Liver (tissue), 9 donors: ENCODE results near the gene AMER1. TPM values are rescaled to one million over a fixed set of nuclear protein-coding genes. Genes with fewer than 3 reads are reported as not detected.

ENCODE experiments used
- DNase-seq: peaks from one replicate; pipeline ENCODE4 v3.0.0-alpha.2; 2017; ENCODE audit warnings: low spot score
- H3K27ac ChIP-seq, 2 donors: one replicate each; pipeline ENCODE4 v1.7.0; 2013; ENCODE audit warnings: inconsistent platforms in 2 of 2, low read length in 2 of 2, control low read depth in 1 of 2, low read depth in 1 of 2, mild to moderate bottlenecking in 1 of 2
- H3K27me3 ChIP-seq, 4 donors: one replicate each; pipeline versions ENCODE4 v1.6.1 to v1.7.0; 2013; ENCODE audit warnings: low read length in 3 of 4, inconsistent platforms in 1 of 4, mild to moderate bottlenecking in 1 of 4, moderate library complexity in 1 of 4; ENCODE audit not compliant: control insufficient read depth in 4 of 4, insufficient read depth in 4 of 4
- H3K36me3 ChIP-seq, 4 donors: one replicate each; pipeline versions ENCODE4 v1.6.1 to v1.7.0; 2013; ENCODE audit warnings: low read length in 3 of 4, mild to moderate bottlenecking in 3 of 4, low read depth in 1 of 4, moderate library complexity in 1 of 4; ENCODE audit not compliant: control insufficient read depth in 4 of 4, insufficient read depth in 3 of 4
- H3K4me1 ChIP-seq, 4 donors: one replicate each; pipeline versions ENCODE4 v1.6.1 to v1.7.0; 2013; ENCODE audit warnings: low read length in 3 of 4, mild to moderate bottlenecking in 3 of 4, moderate library complexity in 1 of 4; ENCODE audit not compliant: control insufficient read depth in 4 of 4, insufficient read depth in 4 of 4
- H3K4me3 ChIP-seq, 3 donors: one replicate each; pipeline versions ENCODE4 v1.6.1 to v1.7.0; 2013; ENCODE audit warnings: low read length in 3 of 3, control low read depth in 1 of 3, low read depth in 1 of 3, mild to moderate bottlenecking in 1 of 3
- H3K9ac ChIP-seq, 2 donors: one replicate each; pipeline ENCODE4 v1.7.0; 2013; ENCODE audit warnings: low read length in 2 of 2, mild to moderate bottlenecking in 2 of 2, moderate library complexity in 2 of 2, control low read depth in 1 of 2, low read depth in 1 of 2
- H3K9me3 ChIP-seq, 4 donors: one replicate each; pipeline versions ENCODE4 v1.6.1 to v1.7.0; 2013; ENCODE audit warnings: low read length in 3 of 4; ENCODE audit not compliant: control insufficient read depth in 4 of 4
- ATF3 ChIP-seq: IDR thresholded peaks from 2 replicates; pipeline ENCODE4 v1.6.1; 2016; ENCODE audit warnings: antibody characterized with exemption
- CTCF ChIP-seq: fragments of 150-350 bp; IDR thresholded peaks from 2 replicates; pipeline ENCODE4 v1.5.1; 2017; ENCODE audit warnings: improper control_type of control experiment, low read depth, low read length; ENCODE audit not compliant: missing input control
- EGR1 ChIP-seq, 2 donors: IDR thresholded peaks; 2 replicates each; pipeline ENCODE4 v1.6.1; 2016 to 2018; ENCODE audit warnings: antibody characterized with exemption in 2 of 2, low read depth in 2 of 2
- FOXA1 ChIP-seq: IDR thresholded peaks from 2 replicates; pipeline ENCODE4 v1.6.1; 2016; ENCODE audit warnings: antibody characterized with exemption
- FOXA2 ChIP-seq: IDR thresholded peaks from 2 replicates; pipeline ENCODE4 v1.6.1; 2016; ENCODE audit warnings: antibody characterized with exemption
- GABPA ChIP-seq, 2 donors: IDR thresholded peaks in 1 of 2; conservative IDR thresholded peaks in 1 of 2; 2 replicates each; pipeline ENCODE4 v1.6.1; 2016; ENCODE audit warnings: antibody characterized with exemption in 2 of 2, mild to moderate bottlenecking in 1 of 2, moderate library complexity in 1 of 2
- HNF4A ChIP-seq, 2 donors: conservative IDR thresholded peaks; 2 replicates each; pipeline ENCODE4 v1.6.1; 2016; ENCODE audit warnings: antibody characterized with exemption in 2 of 2, mild to moderate bottlenecking in 2 of 2
- HNF4G ChIP-seq: IDR thresholded peaks from 2 replicates; pipeline ENCODE4 v1.6.1; 2016; ENCODE audit warnings: antibody characterized with exemption
- JUND ChIP-seq, 2 donors: IDR thresholded peaks; 2 replicates each; pipeline ENCODE4 v1.6.1; 2016; ENCODE audit warnings: antibody characterized with exemption in 2 of 2
- MAX ChIP-seq: IDR thresholded peaks from 2 replicates; pipeline ENCODE4 v1.6.1; 2016; ENCODE audit warnings: antibody characterized with exemption
- NR2F2 ChIP-seq: IDR thresholded peaks from 2 replicates; pipeline ENCODE4 v1.6.1; 2016; ENCODE audit warnings: antibody characterized with exemption
- RAD21 ChIP-seq, 2 donors: IDR thresholded peaks; 2 replicates each; pipeline ENCODE4 v1.6.1; 2016; ENCODE audit warnings: antibody characterized with exemption in 2 of 2, mild to moderate bottlenecking in 2 of 2
- REST ChIP-seq: IDR thresholded peaks from 2 replicates; pipeline ENCODE4 v1.6.1; 2016; ENCODE audit warnings: antibody characterized with exemption, mild to moderate bottlenecking
- RXRA ChIP-seq, 2 donors: IDR thresholded peaks; 2 replicates each; pipeline ENCODE4 v1.6.1; 2017 to 2018; ENCODE audit warnings: antibody characterized with exemption in 2 of 2, mild to moderate bottlenecking in 1 of 2
- SP1 ChIP-seq: IDR thresholded peaks from 2 replicates; pipeline ENCODE4 v1.6.1; 2018; ENCODE audit warnings: antibody characterized with exemption, mild to moderate bottlenecking
- TAF1 ChIP-seq: conservative IDR thresholded peaks from 2 replicates; pipeline ENCODE4 v1.6.1; 2016; ENCODE audit warnings: antibody characterized with exemption, mild to moderate bottlenecking
- YY1 ChIP-seq: IDR thresholded peaks from 2 replicates; pipeline ENCODE4 v1.6.1; 2016; ENCODE audit warnings: antibody characterized with exemption, mild to moderate bottlenecking
- ZBTB33 ChIP-seq: IDR thresholded peaks from 2 replicates; pipeline ENCODE4 v1.6.1; 2016; ENCODE audit warnings: antibody characterized with exemption
- polyA plus RNA-seq, 2 donors: library from polyadenylated mRNA; stranded (reverse) in 1 of 2; unstranded in 1 of 2; fragments of 200-250 nt in 1 of 2; fragments of >200 nt in 1 of 2; fragmentation: Nextera tagmentation in 1 of 2; extraction: Ambion mirVana in 1 of 2; gene quantifications; one replicate each; pipeline versions ENCODE4 v1.2.1 to v1.2.3, GENCODE V29; 2013 to 2015
- total RNA-seq, 2 donors: library from RNA; depleted of rRNA; stranded (reverse); fragments of >200 nt; gene quantifications; one replicate each; pipeline ENCODE4 v1.2.3, GENCODE V29; 2014
- donor health status: healthy.
- donor health status: healthy.
- donor health status: healthy.
- donor health status: healthy.
- donor health status: healthy.

Gene AMER1
- total and polyA plus RNA-seq, 4 donors, result 0.40 to 5.2 (median 2.0) TPM

- TF ChIP-seq CTCF, result no peak
Observed at GRCh38 chrX:64202808-64203325, 2.6 kb downstream of the AMER1 start (continued).

GRCh38 chrX:64198036-64198435, 7.5 kb downstream of the AMER1 start:
- DNase-seq, result no peak
- peaks cover 0 to 16% (median 10%) of the 10 kb centered on the region in 4 donors for H3K4me1 ChIP-seq

More at GRCh38 chrX:64198036-64198435, 7.5 kb downstream of the AMER1 start:
- H3K27ac ChIP-seq, result no peak overlapping the region
- no peak overlapping the region for H3K4me3 ChIP-seq
- no peaks in the 10 kb centered on the region for H3K9me3 ChIP-seq
- no peak overlapping the region for H3K9ac ChIP-seq
- no peaks in the 10 kb centered on the region for H3K36me3 ChIP-seq
- H3K27me3 ChIP-seq, result no peaks in the 10 kb centered on the region
- TF ChIP-seq JUND (IDR thresholded peaks at IDR 0.05) (no peak), RXRA (IDR thresholded peaks at IDR 0.05) (no peak), HNF4A (conservative IDR thresholded peaks at IDR 0.05) (no peak), NR2F2 (no peak), RAD21 (IDR thresholded peaks at IDR 0.05) (no peak), MAX (no peak), YY1 (no peak), FOXA2 (no peak), HNF4G (no peak), FOXA1 (no peak), ATF3 (no peak), GABPA (IDR thresholded peaks at IDR 0.05 in 1 of 2, conservative IDR thresholded peaks at IDR 0.05 in 1 of 2) (no peak), REST (no peak), SP1 (no peak), TAF1 (no peak), ZBTB33 (no peak), EGR1 (IDR thresholded peaks at IDR 0.05; ENCODE audit: low read depth in 2 of 2) (no peak), CTCF (no peak)
